ENCODE data around the gene B3GAT3. TPM values are rescaled to one million over a fixed set of nuclear protein-coding genes. Genes with fewer than 3 reads are reported as not detected.

The B3GAT3 gene
- total RNA-seq, 1 donor = 30.8 TPM

- H3K4me1 ChIP-seq (ENCODE audit: insufficient read depth, low read length) = peaks cover 10% of the 10 kb centered on the region
- H3K27me3 ChIP-seq (ENCODE audit: insufficient read depth, low read length) = no peaks in the 10 kb centered on the region
- peak within 1 kb of the TSS; percentile 90 for H2AFZ ChIP-seq (ENCODE audit: low read length)
- peak within 1 kb of the TSS; percentile 90 for H3K27ac ChIP-seq (ENCODE audit: low read depth, low read length)
- peaks cover 37% of the 10 kb centered on the region for H3K36me3 ChIP-seq (ENCODE audit: insufficient read depth, low read length)
- DNase-seq (ENCODE audit: insufficient read length, low spot score, missing footprints) = peak; percentile 100
- peak within 1 kb of the TSS; percentile 98 for H3K4me2 ChIP-seq (ENCODE audit: insufficient read depth, low read length)
- peak within 1 kb of the TSS; percentile 99 for H3K4me3 ChIP-seq (ENCODE audit: insufficient read depth, low read length)
- no peak for TF ChIP-seq CTCF (IDR thresholded peaks at IDR 0.05; ENCODE audit: extremely low read depth, low read depth, low read length)
- H3K79me2 ChIP-seq (ENCODE audit: insufficient read depth, low read length) = peaks cover 66% of the 10 kb centered on the region
- H4K20me1 ChIP-seq (ENCODE audit: insufficient read depth, low read length) = peaks cover 21% of the 10 kb centered on the region
- H3K9me3 ChIP-seq (ENCODE audit: low read depth, low read length) = no peaks in the 10 kb centered on the region
These were observed 24.4 kb upstream of the B3GAT3 start, which contains the start of gene GANAB for GRCh38 chr11:62645946-62646824. Gene GANAB, minus strand, starts transcription at chr11:62646613. Its CDS starts 14 bp downstream, at chr11:62646599.

GRCh38 chr11:62645671-62645945 lies 23.8 kb upstream of the B3GAT3 start:
- H3K27ac ChIP-seq (ENCODE audit: low read depth, low read length) = peak overlapping the region; percentile 90
- H4K20me1 ChIP-seq (ENCODE audit: insufficient read depth, low read length) = peaks cover 21% of the 10 kb centered on the region
- H3K36me3 ChIP-seq (ENCODE audit: insufficient read depth, low read length) = peaks cover 37% of the 10 kb centered on the region
- no peaks in the 10 kb centered on the region for H3K9me3 ChIP-seq (ENCODE audit: low read depth, low read length)
- H3K4me3 ChIP-seq (ENCODE audit: insufficient read depth, low read length) = peak overlapping the region; percentile 99
- H3K79me2 ChIP-seq (ENCODE audit: insufficient read depth, low read length) = peaks cover 66% of the 10 kb centered on the region
- peak overlapping the region; percentile 98 for H3K4me2 ChIP-seq (ENCODE audit: insufficient read depth, low read length)
- peak; percentile 31 for DNase-seq (ENCODE audit: insufficient read length, low spot score, missing footprints)
- H3K27me3 ChIP-seq (ENCODE audit: insufficient read depth, low read length) = no peaks in the 10 kb centered on the region
- peaks cover 10% of the 10 kb centered on the region for H3K4me1 ChIP-seq (ENCODE audit: insufficient read depth, low read length)
- peak overlapping the region; percentile 90 for H2AFZ ChIP-seq (ENCODE audit: low read length)
- TF ChIP-seq CTCF (IDR thresholded peaks at IDR 0.05; ENCODE audit: extremely low read depth, low read depth, low read length) = no peak

- Histone ChIP-seq H4K20me1 (ENCODE audit: insufficient read depth, low read length) (peaks cover 24% of the 10 kb centered on the region), H2AFZ (ENCODE audit: low read length) (no peak overlapping the region), H3K79me2 (ENCODE audit: insufficient read depth, low read length) (peaks cover 65% of the 10 kb centered on the region), H3K9me3 (ENCODE audit: low read depth, low read length) (no peaks in the 10 kb centered on the region), H3K27ac (ENCODE audit: low read depth, low read length) (no peak overlapping the region), H3K4me1 (ENCODE audit: insufficient read depth, low read length) (peaks cover 10% of the 10 kb centered on the region), H3K36me3 (ENCODE audit: insufficient read depth, low read length) (peaks cover 35% of the 10 kb centered on the region), H3K27me3 (ENCODE audit: insufficient read depth, low read length) (no peaks in the 10 kb centered on the region), H3K4me2 (ENCODE audit: insufficient read depth, low read length) (no peak overlapping the region), H3K4me3 (ENCODE audit: insufficient read depth, low read length) (no peak overlapping the region)
- DNase-seq (ENCODE audit: insufficient read length, low spot score, missing footprints) = no peak
- no peak for TF ChIP-seq CTCF (IDR thresholded peaks at IDR 0.05; ENCODE audit: extremely low read depth, low read depth, low read length)
These were observed 22.4 kb upstream of the B3GAT3 start for GRCh38 chr11:62644220-62644619.

GRCh38 chr11:62632492-62632891 lies 10.7 kb upstream of the B3GAT3 start:
- peak; percentile 22 for DNase-seq (ENCODE audit: insufficient read length, low spot score, missing footprints)
- no peaks in the 10 kb centered on the region for H3K4me1 ChIP-seq (ENCODE audit: insufficient read depth, low read length)
- no peaks in the 10 kb centered on the region for H3K9me3 ChIP-seq (ENCODE audit: low read depth, low read length)
- H3K27me3 ChIP-seq (ENCODE audit: insufficient read depth, low read length) = no peaks in the 10 kb centered on the region
- H3K36me3 ChIP-seq (ENCODE audit: insufficient read depth, low read length) = peaks cover 85% of the 10 kb centered on the region
- H3K79me2 ChIP-seq (ENCODE audit: insufficient read depth, low read length) = peaks cover 11% of the 10 kb centered on the region
- no peak overlapping the region for H2AFZ ChIP-seq (ENCODE audit: low read length)
- no peak overlapping the region for H3K27ac ChIP-seq (ENCODE audit: low read depth, low read length)
- no peak for TF ChIP-seq CTCF (IDR thresholded peaks at IDR 0.05; ENCODE audit: extremely low read depth, low read depth, low read length)
- no peaks in the 10 kb centered on the region for H4K20me1 ChIP-seq (ENCODE audit: insufficient read depth, low read length)
- no peak overlapping the region for H3K4me3 ChIP-seq (ENCODE audit: insufficient read depth, low read length)
- H3K4me2 ChIP-seq (ENCODE audit: insufficient read depth, low read length) = no peak overlapping the region

Measured in osteoblast (primary cell).